ENCODE data around the gene PPP1R15B.
A peak's percentile ranks its signal among the peaks of the same experiment; 100 is the strongest.

PPP1R15B gene

DNA sequence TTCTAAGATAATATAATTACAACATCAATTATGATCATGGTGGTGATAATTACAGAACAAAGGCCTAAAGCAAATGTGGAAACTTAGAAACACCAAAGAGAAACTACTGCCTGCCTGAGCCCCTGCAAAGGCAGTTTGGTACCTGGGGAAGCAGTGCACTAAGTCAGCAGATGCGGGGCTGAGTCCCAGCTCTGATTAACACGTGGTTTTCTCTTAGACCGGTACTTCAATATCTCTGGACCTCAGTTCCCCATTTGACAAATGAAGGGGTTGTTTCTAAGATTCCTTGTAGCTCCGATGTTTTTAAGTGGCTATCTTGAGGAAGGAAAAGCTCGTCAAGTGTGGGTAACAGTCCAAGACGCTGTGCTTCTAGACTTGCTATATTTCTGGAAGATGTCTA lies 35.2 kb downstream of the PPP1R15B start:
- H3K36me3 Mint-ChIP-seq: no peaks in the 10 kb centered on the region
- H3K9me3 Mint-ChIP-seq: no peaks in the 10 kb centered on the region
- peaks cover 9% of the 10 kb centered on the region for H3K4me1 Mint-ChIP-seq

DNA sequence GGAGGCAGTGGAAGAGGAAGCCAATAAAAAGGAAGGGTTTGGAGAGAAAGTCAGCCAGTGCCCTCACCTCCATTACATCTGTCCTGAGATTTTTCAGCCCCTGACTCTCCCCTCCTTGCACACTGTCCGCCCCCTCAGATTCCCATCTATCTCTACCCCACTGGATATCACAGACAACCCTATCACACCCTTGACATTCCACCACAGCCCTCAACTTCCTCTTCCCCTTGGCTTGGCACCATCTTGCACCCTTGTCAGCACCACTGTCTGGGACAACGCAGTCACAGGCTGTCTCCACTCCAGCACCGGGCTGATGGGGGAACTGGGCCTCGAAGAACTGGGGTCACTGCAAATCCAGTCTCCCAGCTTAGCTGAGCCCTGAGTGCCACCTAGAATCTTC lies 37.7 kb downstream of the PPP1R15B start:
- no peaks in the 10 kb centered on the region for H3K36me3 Mint-ChIP-seq
- no peaks in the 10 kb centered on the region for H3K27me3 Mint-ChIP-seq
- H3K4me1 Mint-ChIP-seq: peaks cover 11% of the 10 kb centered on the region
- no peak overlapping the region for H3K4me3 Mint-ChIP-seq
- H3K27ac Mint-ChIP-seq: no peak overlapping the region
- H3K9me3 Mint-ChIP-seq: no peaks in the 10 kb centered on the region

More for the DNA sequence above, 35.2 kb downstream of the PPP1R15B start:
- Mint-ChIP-seq H3K4me3 (no peak overlapping the region), H3K27ac (no peak overlapping the region), H3K27me3 (no peaks in the 10 kb centered on the region)

DNA sequence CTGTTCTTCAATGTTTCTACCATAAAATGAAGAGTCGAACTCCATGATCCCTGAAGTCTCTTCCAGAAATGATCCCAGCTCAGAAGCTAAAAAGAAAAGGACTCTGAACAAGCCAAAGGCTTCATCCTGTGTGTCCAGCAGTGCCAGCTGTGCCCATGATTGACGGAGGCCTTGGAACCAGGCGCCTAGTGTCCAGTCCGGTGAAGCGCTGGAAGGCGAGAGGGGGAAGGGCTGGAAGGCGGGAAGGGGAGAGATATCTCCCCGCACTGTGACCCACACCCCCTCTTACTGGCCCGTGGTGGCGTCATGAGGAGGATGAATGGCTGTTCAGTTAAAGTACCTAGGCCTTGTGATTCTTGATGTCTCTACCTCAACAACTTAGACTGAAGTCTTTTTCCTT lies 41.4 kb downstream of the PPP1R15B start:
- H3K9me3 Mint-ChIP-seq: no peaks in the 10 kb centered on the region
- peaks cover 4% of the 10 kb centered on the region for H3K4me1 Mint-ChIP-seq
- H3K36me3 Mint-ChIP-seq: no peaks in the 10 kb centered on the region
- no peak overlapping the region for H3K27ac Mint-ChIP-seq
- no peaks in the 10 kb centered on the region for H3K27me3 Mint-ChIP-seq
- no peak overlapping the region for H3K4me3 Mint-ChIP-seq

DNA sequence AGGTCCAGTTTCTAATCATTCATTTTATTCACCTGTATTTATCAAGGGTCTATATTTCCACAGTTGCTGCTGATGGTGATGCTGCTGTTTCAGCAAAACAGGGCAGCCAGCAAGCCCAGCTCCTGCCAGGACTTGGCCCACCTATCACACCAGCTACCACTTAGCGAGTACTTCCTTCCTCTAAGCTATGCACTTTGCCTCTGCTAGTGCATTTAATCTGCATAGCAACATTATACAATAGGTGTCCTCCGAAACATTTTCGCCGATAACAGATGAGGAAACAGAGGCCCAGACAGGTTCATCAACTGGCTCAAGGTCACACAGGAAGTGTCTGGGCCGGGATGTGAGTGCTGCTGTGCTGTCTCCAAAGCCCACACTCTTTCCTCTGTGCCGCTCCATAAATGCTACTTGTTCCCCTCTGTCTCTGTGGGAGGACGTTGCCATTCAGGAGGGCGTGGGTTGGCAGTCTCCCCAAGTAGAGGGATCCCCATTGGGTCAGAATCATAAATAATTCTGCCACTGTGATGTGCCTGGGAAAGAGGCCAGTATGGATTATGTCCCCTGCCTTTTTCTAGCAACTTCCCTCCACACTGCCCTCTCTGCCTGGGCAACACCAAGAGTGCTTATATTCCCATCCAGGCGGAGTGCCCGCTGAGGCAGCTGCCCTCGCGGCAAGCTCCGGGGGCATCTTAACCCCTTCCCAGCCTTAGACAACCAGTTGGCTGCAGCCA lies 42.5 kb downstream of the PPP1R15B start:
- no peak overlapping the region for H3K4me3 Mint-ChIP-seq
- peaks cover 6% of the 10 kb centered on the region for H3K4me1 Mint-ChIP-seq
- no peak overlapping the region for H3K27ac Mint-ChIP-seq

DNA sequence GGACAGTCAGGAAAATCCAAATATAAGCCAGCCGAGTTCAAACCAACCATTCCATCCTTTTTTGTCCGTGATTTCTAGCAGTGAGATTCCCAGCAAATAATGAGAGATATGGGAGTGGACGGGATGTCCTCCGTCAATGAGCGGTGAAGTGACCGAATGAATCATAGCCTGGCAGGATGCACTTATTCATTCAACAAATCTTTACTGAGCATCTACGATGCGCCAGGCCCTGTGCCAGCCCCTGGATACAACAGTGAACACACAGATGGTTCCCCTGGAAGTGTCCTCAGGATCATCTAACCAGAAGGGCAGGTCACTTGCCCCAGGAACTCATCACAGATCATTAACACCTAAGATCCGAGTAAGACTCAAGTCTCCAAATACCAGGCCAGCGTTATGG lies 43.7 kb downstream of the PPP1R15B start:
- Mint-ChIP-seq H3K27ac (no peak overlapping the region), H3K27me3 (no peaks in the 10 kb centered on the region), H3K4me3 (no peak overlapping the region), H3K9me3 (no peaks in the 10 kb centered on the region), H3K4me1 (peaks cover 12% of the 10 kb centered on the region), H3K36me3 (no peaks in the 10 kb centered on the region)

More for the DNA sequence above, 42.5 kb downstream of the PPP1R15B start:
- Mint-ChIP-seq H3K36me3 (no peaks in the 10 kb centered on the region), H3K9me3 (no peaks in the 10 kb centered on the region), H3K27me3 (no peaks in the 10 kb centered on the region)

DNA sequence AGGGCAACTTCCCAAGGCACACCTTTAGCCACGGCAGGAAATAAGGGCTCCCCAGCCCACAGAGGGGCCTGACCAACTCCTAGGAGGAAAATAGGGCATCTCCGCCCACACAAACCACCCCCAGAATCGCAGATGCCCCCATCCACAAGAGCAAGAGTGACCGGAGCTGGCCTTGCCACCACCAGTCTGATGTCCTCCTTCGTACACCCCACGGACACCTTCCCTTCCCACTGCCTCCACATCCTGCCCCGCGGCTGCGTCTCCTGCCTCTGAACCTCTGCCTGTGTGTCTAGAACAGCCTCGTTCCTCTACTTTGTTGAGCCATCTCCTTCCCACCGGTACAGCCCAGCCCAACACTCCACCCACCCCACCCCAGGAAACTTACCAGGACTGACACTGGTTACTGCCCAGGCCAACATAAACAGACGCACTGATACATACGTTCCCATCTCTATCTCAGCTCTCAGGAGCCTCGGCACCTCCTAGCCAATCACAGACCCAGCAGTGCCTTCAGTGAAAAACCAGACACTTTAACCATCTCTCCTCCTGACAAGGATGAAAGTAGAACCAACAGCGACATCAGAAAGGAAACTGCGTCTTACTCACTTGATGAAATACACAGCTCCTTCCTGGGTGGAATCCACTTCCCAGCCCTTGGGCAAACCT lies 44.3 kb downstream of the PPP1R15B start:
- Mint-ChIP-seq H3K27ac (no peak overlapping the region), H3K4me3 (no peak overlapping the region), H3K9me3 (no peaks in the 10 kb centered on the region), H3K36me3 (no peaks in the 10 kb centered on the region), H3K27me3 (no peaks in the 10 kb centered on the region), H3K4me1 (peaks cover 12% of the 10 kb centered on the region)

DNA sequence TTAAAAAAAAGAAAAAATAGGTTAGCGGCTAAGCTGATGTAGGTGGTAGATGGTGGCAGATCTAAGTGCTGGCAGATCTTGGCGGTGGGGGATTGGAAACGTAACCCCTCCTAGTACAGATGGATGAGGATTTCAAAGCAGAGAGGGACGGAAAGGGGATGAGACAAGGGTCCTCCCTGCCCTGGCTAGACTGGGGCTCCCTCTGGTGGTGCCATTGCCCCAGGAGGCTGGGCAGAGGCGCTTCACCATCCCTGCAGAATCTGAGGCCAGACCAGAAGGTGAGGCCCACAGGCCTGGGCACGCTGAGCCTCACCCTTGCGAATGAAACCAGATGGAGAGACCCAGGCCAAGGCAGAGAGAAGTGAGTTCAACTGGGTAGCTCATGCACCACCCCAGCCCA lies 44.9 kb downstream of the PPP1R15B start:
- no peak overlapping the region for H3K27ac Mint-ChIP-seq
- no peaks in the 10 kb centered on the region for H3K27me3 Mint-ChIP-seq
- peaks cover 12% of the 10 kb centered on the region for H3K4me1 Mint-ChIP-seq
- no peaks in the 10 kb centered on the region for H3K9me3 Mint-ChIP-seq
- no peaks in the 10 kb centered on the region for H3K36me3 Mint-ChIP-seq
- H3K4me3 Mint-ChIP-seq: no peak overlapping the region

DNA sequence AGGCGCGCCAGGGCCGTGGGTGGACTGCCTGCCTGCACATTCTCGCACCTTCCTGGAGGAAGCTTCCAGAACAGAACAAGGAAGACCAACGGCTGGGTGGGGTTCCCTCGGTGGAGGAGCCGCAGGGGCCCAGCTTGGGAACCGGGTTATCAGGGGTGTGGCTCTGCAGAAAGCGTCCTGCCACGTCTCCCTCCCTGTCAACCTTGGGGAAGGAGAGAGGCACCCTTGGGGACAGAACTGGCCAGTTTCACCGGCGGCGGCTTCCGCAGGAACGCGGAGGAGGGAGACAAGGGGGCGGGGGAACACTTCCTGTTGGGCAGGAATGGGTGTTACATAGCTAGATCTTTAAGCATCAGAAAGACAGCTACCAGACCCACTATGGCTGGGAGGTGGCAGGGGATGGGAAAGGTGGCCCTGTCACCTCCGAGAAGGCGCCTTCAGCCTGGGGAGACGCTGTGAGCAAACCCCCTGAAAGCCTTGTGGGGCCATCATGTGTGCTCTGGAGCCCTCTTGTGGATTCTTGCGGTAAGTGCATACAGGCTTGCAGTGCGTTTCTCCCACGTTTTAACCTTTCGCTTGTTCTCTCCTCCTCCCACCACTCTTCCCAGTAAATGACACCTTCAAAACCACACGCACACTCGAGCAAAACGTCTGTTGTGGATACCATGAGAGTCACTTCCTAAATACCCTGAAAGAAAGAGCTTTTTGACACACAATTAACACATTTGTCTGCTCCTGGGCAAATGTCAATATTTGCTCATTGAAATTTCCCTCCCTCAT lies 48.1 kb downstream of the PPP1R15B start:
- H3K4me1 Mint-ChIP-seq: peaks cover 8% of the 10 kb centered on the region
- H3K36me3 Mint-ChIP-seq: no peaks in the 10 kb centered on the region
- no peaks in the 10 kb centered on the region for H3K27me3 Mint-ChIP-seq
- peak overlapping the region; percentile 78 for H3K4me3 Mint-ChIP-seq
- no peaks in the 10 kb centered on the region for H3K9me3 Mint-ChIP-seq
- H3K27ac Mint-ChIP-seq: peak overlapping the region; percentile 56

DNA sequence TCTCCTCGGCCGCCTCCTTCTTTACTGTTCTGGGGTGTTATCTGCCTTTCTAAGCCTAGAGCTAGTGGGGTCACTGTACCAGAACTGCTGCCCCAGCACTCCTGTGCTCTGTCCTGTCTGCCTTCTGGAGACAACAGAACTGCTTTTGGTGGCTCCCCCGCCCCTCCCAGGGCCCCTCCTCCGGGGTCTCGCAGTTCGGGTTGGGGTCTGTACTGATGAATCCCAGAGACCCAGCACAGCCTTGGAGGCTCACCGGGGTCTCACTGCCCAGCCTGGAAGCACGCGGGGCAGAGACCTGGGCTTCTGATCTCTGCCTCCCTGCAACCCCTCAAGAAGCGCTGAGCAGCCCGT lies 48.7 kb downstream of the PPP1R15B start:
- H3K4me1 Mint-ChIP-seq: peaks cover 8% of the 10 kb centered on the region
- no peaks in the 10 kb centered on the region for H3K36me3 Mint-ChIP-seq
- peak overlapping the region; percentile 32 for H3K27ac Mint-ChIP-seq
- H3K9me3 Mint-ChIP-seq: no peaks in the 10 kb centered on the region
- H3K27me3 Mint-ChIP-seq: no peaks in the 10 kb centered on the region
- H3K4me3 Mint-ChIP-seq: peak overlapping the region; percentile 78

DNA sequence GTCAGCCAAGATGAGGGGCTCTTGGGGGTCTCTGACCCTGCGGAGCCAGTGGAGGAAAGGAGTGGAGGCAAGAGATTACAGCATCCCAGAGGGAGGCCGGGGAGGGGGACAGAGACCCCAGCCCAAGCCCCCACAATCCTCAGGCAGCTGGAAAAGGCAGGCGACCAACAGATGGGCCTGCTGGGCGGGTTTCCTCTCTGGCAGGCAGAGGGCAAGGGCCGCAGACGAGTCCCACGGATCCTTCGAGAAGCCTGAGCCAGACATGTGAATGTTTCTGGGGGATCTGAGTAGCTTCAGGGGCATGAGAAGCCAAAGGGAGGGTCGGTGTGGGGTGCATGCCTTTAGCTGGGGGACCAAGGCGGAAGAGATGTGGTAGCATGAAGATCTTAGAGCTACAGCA lies 49.8 kb downstream of the PPP1R15B start:
- no peaks in the 10 kb centered on the region for H3K9me3 Mint-ChIP-seq
- no peak overlapping the region for H3K27ac Mint-ChIP-seq
- peaks cover 8% of the 10 kb centered on the region for H3K4me1 Mint-ChIP-seq
- no peaks in the 10 kb centered on the region for H3K27me3 Mint-ChIP-seq
- no peaks in the 10 kb centered on the region for H3K36me3 Mint-ChIP-seq
- H3K4me3 Mint-ChIP-seq: no peak overlapping the region

DNA sequence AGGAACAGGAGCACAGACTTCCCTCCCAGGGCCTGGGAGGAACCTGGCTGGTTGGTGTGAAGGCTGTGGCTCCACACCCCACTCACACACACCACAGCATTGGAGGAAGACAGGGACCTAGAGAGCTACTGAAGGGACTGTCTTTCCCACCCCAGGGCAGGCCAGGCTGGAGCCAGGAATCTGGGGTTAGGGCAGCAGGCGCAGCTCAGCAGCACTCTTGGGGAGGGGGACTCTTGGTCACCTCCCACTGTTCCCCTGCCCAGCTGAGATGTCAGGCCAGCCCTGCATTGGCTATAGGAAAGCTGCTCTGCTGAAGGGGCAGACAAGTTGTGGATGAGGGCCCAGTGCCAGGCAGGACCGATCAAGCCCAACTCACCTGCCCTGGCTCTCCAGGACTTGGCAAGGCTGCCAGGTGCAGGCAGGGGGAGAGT lies 50.3 kb downstream of the PPP1R15B start:
- H3K4me3 Mint-ChIP-seq: no peak overlapping the region
- H3K4me1 Mint-ChIP-seq: peaks cover 8% of the 10 kb centered on the region
- H3K27ac Mint-ChIP-seq: no peak overlapping the region
- H3K9me3 Mint-ChIP-seq: no peaks in the 10 kb centered on the region
- no peaks in the 10 kb centered on the region for H3K36me3 Mint-ChIP-seq
- no peaks in the 10 kb centered on the region for H3K27me3 Mint-ChIP-seq

DNA sequence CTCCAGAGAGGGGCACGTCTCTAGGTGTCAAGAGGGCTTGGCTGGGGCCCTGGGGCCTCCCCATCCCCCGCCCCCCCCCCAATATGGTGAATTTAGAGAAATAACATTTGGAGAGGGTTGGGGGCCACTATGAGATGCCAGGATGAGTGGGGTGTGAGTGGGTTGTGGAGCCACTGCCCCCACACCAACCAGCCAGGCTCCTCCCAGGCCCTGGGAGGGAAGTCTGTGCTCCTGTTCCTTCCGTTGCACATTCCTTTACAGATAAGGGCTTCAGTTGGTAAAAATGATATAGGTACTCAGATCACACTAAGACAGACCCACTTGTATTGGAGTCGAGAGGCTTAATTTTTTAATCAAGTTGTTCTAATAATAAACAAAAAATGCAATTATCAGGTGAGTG lies 51.3 kb downstream of the PPP1R15B start:
- Mint-ChIP-seq H3K4me3 (no peak overlapping the region), H3K27ac (no peak overlapping the region)

DNA sequence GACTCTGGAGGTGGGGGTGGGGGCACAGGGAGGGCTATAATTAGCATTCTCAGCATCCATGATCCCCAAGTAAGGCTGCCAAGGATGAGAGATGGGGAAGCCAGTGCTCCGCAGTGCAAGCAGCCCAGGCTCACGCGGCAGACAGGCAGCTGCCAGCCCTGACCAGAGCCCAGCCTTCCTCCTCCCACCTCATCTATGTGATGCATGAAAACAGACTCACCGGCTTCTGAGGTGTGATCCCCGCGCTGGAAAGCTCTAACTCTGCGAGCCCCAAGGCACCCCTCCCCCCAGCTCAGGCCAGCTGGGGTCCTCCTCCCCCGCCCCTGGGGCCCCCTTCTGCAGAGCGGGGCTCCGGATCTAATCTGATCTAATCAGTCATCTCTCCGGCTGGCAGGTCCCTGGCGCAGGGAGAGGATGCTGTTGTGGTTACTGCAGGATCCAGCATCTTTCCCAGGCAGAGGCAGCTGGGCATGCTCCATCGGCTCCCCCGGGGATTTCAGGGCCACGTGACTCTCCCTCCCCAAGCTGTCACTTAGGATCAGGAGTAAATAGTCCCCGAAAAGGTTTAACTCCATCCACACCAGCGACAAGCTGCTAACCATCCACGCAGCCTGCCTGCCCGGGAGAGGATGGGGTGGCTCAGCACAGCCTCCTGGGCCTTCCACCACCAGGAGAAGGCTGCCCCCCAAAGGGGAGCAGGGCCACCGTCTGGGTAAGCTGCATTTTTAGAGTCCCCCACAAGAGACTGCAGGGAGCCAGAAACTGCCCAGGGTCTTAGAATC lies 52.0 kb downstream of the PPP1R15B start, which contains the start of gene PLEKHA6:
Gene PLEKHA6 (minus strand): TSS at position 456 of the 782 bp plus-strand sequence. CDS start 86,202 bp downstream, outside the sequence.
- no peaks in the 10 kb centered on the region for H3K36me3 Mint-ChIP-seq
- H3K4me3 Mint-ChIP-seq: no peak within 1 kb of the TSS
- no peaks in the 10 kb centered on the region for H3K27me3 Mint-ChIP-seq

More for the DNA sequence above, 51.3 kb downstream of the PPP1R15B start:
- H3K4me1 Mint-ChIP-seq: peaks cover 8% of the 10 kb centered on the region
- no peaks in the 10 kb centered on the region for H3K27me3 Mint-ChIP-seq
- no peaks in the 10 kb centered on the region for H3K9me3 Mint-ChIP-seq
- no peaks in the 10 kb centered on the region for H3K36me3 Mint-ChIP-seq

DNA sequence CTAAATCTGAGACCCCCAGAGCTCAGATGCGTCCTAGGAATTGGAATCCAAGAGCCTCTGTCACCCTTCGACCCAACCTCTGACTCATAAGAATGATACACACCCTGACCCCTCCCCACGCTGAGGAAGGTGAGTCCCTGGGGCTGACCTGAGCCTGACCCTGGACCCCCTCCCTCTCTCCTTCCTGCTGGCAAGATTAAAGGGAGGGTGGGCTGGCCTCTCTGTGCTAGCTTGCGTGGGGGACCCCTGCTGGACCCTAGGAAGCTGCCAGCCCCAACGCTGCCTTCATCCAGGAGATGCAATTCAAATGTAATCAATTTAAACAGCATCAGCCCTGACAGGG lies 52.5 kb downstream of the PPP1R15B start:
- no peaks in the 10 kb centered on the region for H3K9me3 Mint-ChIP-seq
- no peaks in the 10 kb centered on the region for H3K36me3 Mint-ChIP-seq
- H3K4me1 Mint-ChIP-seq: peaks cover 6% of the 10 kb centered on the region
- H3K27me3 Mint-ChIP-seq: no peaks in the 10 kb centered on the region
- H3K27ac Mint-ChIP-seq: no peak overlapping the region
- no peak overlapping the region for H3K4me3 Mint-ChIP-seq

More for the DNA sequence above, 52.0 kb downstream of the PPP1R15B start, which contains the start of gene PLEKHA6:
- H3K4me1 Mint-ChIP-seq: peaks cover 8% of the 10 kb centered on the region
- H3K27ac Mint-ChIP-seq: no peak within 1 kb of the TSS
- H3K9me3 Mint-ChIP-seq: no peaks in the 10 kb centered on the region

DNA sequence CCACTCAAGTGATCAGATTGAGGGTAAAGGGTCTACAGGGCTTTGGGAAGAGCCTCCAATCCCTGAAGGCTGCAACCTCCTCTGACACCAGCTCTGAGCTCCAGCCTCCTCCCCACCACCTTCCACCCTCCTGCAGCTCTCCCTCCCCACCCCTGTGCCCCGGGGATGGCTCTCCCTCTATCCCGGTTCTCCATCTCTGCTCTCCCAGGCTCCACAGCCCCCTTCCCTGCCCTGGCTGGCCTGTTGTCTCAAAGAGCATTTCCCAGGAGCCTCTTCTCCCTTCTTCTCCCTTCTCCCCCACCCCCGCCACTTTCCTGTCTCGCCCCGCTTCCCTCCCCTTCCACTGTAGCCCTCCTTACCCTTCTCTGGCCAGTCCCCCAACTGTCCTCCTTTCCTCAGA lies 53.0 kb downstream of the PPP1R15B start:
- H3K4me1 Mint-ChIP-seq: peaks cover under 1% of the 10 kb centered on the region
- no peak overlapping the region for H3K27ac Mint-ChIP-seq
- no peaks in the 10 kb centered on the region for H3K27me3 Mint-ChIP-seq
- H3K9me3 Mint-ChIP-seq: no peaks in the 10 kb centered on the region
- H3K4me3 Mint-ChIP-seq: no peak overlapping the region
- H3K36me3 Mint-ChIP-seq: no peaks in the 10 kb centered on the region
